HepG2 (cell line): ENCODE results near the gene JPH2. TPM values are rescaled to one million over a fixed set of nuclear protein-coding genes. Genes with fewer than 3 reads are reported as not detected.

ENCODE experiments used
- ATAC-seq: fragments of 200-7000 bp; cut with Tn5 transposase; 3 replicates; pipeline ENCODE4 v1.9.1; 2020; ENCODE audit warnings: mild to moderate bottlenecking, moderate library complexity
- BruUV-seq: library from RNA; stranded (reverse); fragments of 400-500 nt; replicated peaks from 2 replicates; lab custom pipeline; 2021; lab: Mats Ljungman, UMichigan
- CTCF ChIA-PET: fragments of 300-600 bp; formaldehyde crosslinking; extraction: SDS; loops from one replicate; lab custom pipeline; 2021; ENCODE audit warnings: low total read pairs, inconsistent platforms, low intra/inter-chr PET ratio; lab: Yijun Ruan, JAX
- POLR2A ChIA-PET: fragments of 350-600 bp; sonication (Branson Sonifier 250); formaldehyde crosslinking; loops from one replicate; lab custom pipeline; 2020; ENCODE audit warnings: antibody characterized with exemption, inconsistent platforms; lab: Yijun Ruan, JAX
- DNase-seq: peaks from one replicate; pipeline ENCODE4 v3.0.0-alpha.2; 2015; ENCODE audit warnings: low spot score
- FAIRE-seq: peaks from 3 replicates; lab custom pipeline; 2011; peaks lifted over from hg19 to GRCh38; lab: Jason Lieb, UNC
- H2AFZ ChIP-seq: one replicate; pipeline ENCODE4 v1.6.1; 2011; ENCODE audit warnings: low read length, inconsistent platforms
- H3K27ac ChIP-seq: fragments of 300-600 bp; 3 replicates; pipeline ENCODE4 v1.8.0; 2011; ENCODE audit warnings: mixed run types, mild to moderate bottlenecking, mixed read lengths, low read length, inconsistent platforms; ENCODE audit not compliant: insufficient read depth; ENCODE audit errors: extremely low read length
- H3K27me3 ChIP-seq, 2 experiments: fragments of 200-600 bp in 1 of 2; 2 replicates in 1 of 2; 3 replicates in 1 of 2; pipeline versions ENCODE4 v1.6.0 to v1.8.0; 2011; ENCODE audit warnings: low read length in 2 of 2, mild to moderate bottlenecking in 2 of 2, moderate library complexity in 2 of 2, inconsistent platforms in 1 of 2; ENCODE audit not compliant: insufficient read depth in 2 of 2, control insufficient read depth in 1 of 2
- H3K36me3 ChIP-seq, 2 experiments: fragments of 200-600 bp in 1 of 2; replicated peaks in 1 of 2; 2 replicates in 1 of 2; 3 replicates in 1 of 2; pipeline versions ENCODE4 v1.5.1 to v1.8.0; 2011; ENCODE audit warnings: low read length in 2 of 2, inconsistent platforms in 1 of 2; ENCODE audit not compliant: insufficient read depth in 2 of 2, control insufficient read depth in 1 of 2
- H3K4me1 ChIP-seq: 2 replicates; pipeline ENCODE4 v1.5.1; 2012; ENCODE audit warnings: low read length, inconsistent platforms; ENCODE audit not compliant: insufficient read depth
- H3K4me2 ChIP-seq: 2 replicates; pipeline ENCODE4 v1.6.0; 2011; ENCODE audit warnings: low read depth, low read length, inconsistent platforms
- H3K4me3 ChIP-seq, 3 experiments: fragments of 200-600 bp in 1 of 3; sonication (generic), shearing (Covaris generic) in 1 of 3; replicated peaks in 1 of 3; 2 replicates each; pipeline ENCODE4 v1.5.1; 2011 to 2016; ENCODE audit warnings: low read length in 3 of 3, inconsistent platforms in 2 of 3, low read depth in 2 of 3, mild to moderate bottlenecking in 2 of 3, control low read depth in 1 of 3, mixed read lengths in 1 of 3; ENCODE audit not compliant: insufficient read depth in 1 of 3
- H3K79me2 ChIP-seq: one replicate; pipeline ENCODE4 v1.6.1; 2011; ENCODE audit warnings: low read length, inconsistent platforms; ENCODE audit not compliant: insufficient read depth
- H3K9ac ChIP-seq: 2 replicates; pipeline ENCODE4 v1.6.0; 2011; ENCODE audit warnings: mild to moderate bottlenecking, low read depth, low read length, inconsistent platforms; ENCODE audit not compliant: insufficient read depth
- H3K9me3 ChIP-seq: 2 replicates; pipeline ENCODE4 v1.5.1; 2012; ENCODE audit warnings: mild to moderate bottlenecking, low read length
- H4K20me1 ChIP-seq: 2 replicates; pipeline ENCODE4 v1.6.0; 2011; ENCODE audit warnings: inconsistent platforms, mild to moderate bottlenecking, low read length, moderate library complexity; ENCODE audit not compliant: insufficient read depth
- ARHGAP35 ChIP-seq: sonication (generic); formaldehyde crosslinking; IDR thresholded peaks from 2 replicates; pipeline ENCODE4 v1.9.0; 2022; ENCODE audit warnings: mild to moderate bottlenecking, inconsistent platforms, moderate library complexity, missing genetic modification reagents, borderline replicate concordance
- ARID2 ChIP-seq: sonication (generic); formaldehyde crosslinking; IDR thresholded peaks from 2 replicates; pipeline ENCODE4 v1.8.1; 2022; ENCODE audit warnings: mild to moderate bottlenecking, missing genetic modification reagents, borderline replicate concordance
- E2F5 ChIP-seq: sonication (generic); formaldehyde crosslinking; conservative IDR thresholded peaks from 2 replicates; pipeline ENCODE4 v1.4.0; 2020; ENCODE audit warnings: missing genetic modification reagents
- EP300 ChIP-seq, 3 experiments: sonication (generic) in 1 of 3; formaldehyde crosslinking in 1 of 3; IDR thresholded peaks; 2 replicates each; pipeline versions ENCODE4 v1.5.1 to v1.6.1; 2011 to 2020; ENCODE audit warnings: low read depth in 2 of 3, low read length in 2 of 3, borderline replicate concordance in 1 of 3, improper control_type of control experiment in 1 of 3, mild to moderate bottlenecking in 1 of 3, missing genetic modification reagents in 1 of 3, moderate library complexity in 1 of 3
- HNRNPUL1 ChIP-seq: fragments of 200-400 bp; formaldehyde crosslinking; IDR thresholded peaks from 2 replicates; pipeline ENCODE4 v1.6.1; 2017; ENCODE audit warnings: low read depth, mild to moderate bottlenecking, low read length, moderate library complexity
- MEIS1 ChIP-seq: sonication (generic); formaldehyde crosslinking; IDR thresholded peaks from 2 replicates; pipeline ENCODE4 v1.9.0; 2021; ENCODE audit warnings: mild to moderate bottlenecking, missing genetic modification reagents, moderate library complexity, borderline replicate concordance
- MIER3 ChIP-seq: IDR thresholded peaks from 2 replicates; pipeline ENCODE4 v1.6.1; 2016; ENCODE audit warnings: missing compliant biosample characterization, borderline replicate concordance
- POLR2AphosphoS5 ChIP-seq: IDR thresholded peaks from 2 replicates; pipeline ENCODE4 v1.6.1; 2012; ENCODE audit warnings: low read depth, low read length
- RCOR2 ChIP-seq: IDR thresholded peaks from 2 replicates; pipeline ENCODE4 v1.6.1; 2016; ENCODE audit warnings: missing biosample characterization, missing genetic modification reagents
- TARDBP ChIP-seq: sonication (generic); formaldehyde crosslinking; IDR thresholded peaks from 2 replicates; pipeline ENCODE4 v1.8.0; 2022; ENCODE audit warnings: mild to moderate bottlenecking, missing genetic modification reagents
- ZNF562 ChIP-seq: sonication (generic); formaldehyde crosslinking; IDR thresholded peaks from 2 replicates; pipeline ENCODE4 v1.8.0; 2022; ENCODE audit warnings: missing genetic modification reagents, borderline replicate concordance
- ZNF776 ChIP-seq: sonication (generic); formaldehyde crosslinking; IDR thresholded peaks from 2 replicates; pipeline ENCODE4 v1.4.0; 2020; ENCODE audit warnings: mild to moderate bottlenecking, missing genetic modification reagents
- ZNF782 ChIP-seq: sonication (generic); formaldehyde crosslinking; IDR thresholded peaks from 2 replicates; pipeline ENCODE4 v1.4.0; 2020; ENCODE audit warnings: missing genetic modification reagents, mild to moderate bottlenecking, borderline replicate concordance
- ZZZ3 ChIP-seq: sonication (generic); formaldehyde crosslinking; IDR thresholded peaks from 2 replicates; pipeline ENCODE4 v1.4.0; 2020; ENCODE audit warnings: missing genetic modification reagents, mild to moderate bottlenecking, borderline replicate concordance
- WGBS: methylation state at CpG from one replicate; pipeline ENCODE4 v1.1.6; 2017; ENCODE audit warnings: low lambda C conversion rate; 5-methylcytosine and 5-hydroxymethylcytosine counted together
- in situ Hi-C: cut with HindIII; loops from 2 replicates; pipeline ENCODE4 v1.10.0; 2017; ENCODE audit warnings: low pct_unique_long_range_greater_than_20kb; ENCODE audit not compliant: extremely low pct_ligation_motif_present
- intact Hi-C: fragments of 100-400 bp; cut with micrococcal nuclease; formaldehyde crosslinking; loops from one replicate; pipeline ENCODE4 v1.10.0; 2022; ENCODE audit not compliant: unreplicated experiment
- polyA plus RNA-seq, 8 experiments: library from polyadenylated mRNA; depleted of rRNA in 3 of 8; stranded (reverse) in 7 of 8; unstranded in 1 of 8; fragments of >200 nt; fragmentation: Illumina TruSeq in 4 of 8; extraction: Trizol in 4 of 8; gene quantifications; 2 replicates each; pipeline versions ENCODE4 v1.2.1 to v1.2.3, GENCODE V29; 2011 to 2016; ENCODE audit warnings: low read depth in 4 of 8, missing spikeins in 1 of 8, mixed read lengths in 1 of 8; ENCODE audit not compliant: insufficient read depth in 1 of 8
- total RNA-seq, 5 experiments: library from RNA; depleted of rRNA; stranded (reverse); fragments of >200 nt; fragmentation: Illumina TruSeq; extraction: Trizol; gene quantifications; 2 replicates each; pipeline ENCODE4 v1.2.3, GENCODE V29; 2016; ENCODE audit warnings: low read depth in 1 of 5
- TF ChIP-seq, protein P1 (sequence below): sonication (generic); formaldehyde crosslinking; IDR thresholded peaks from 2 replicates; pipeline ENCODE4 v1.9.0; 2022; ENCODE audit warnings: missing genetic modification reagents, mild to moderate bottlenecking, borderline replicate concordance
- TF ChIP-seq, protein P2 (sequence below): sonication (generic); formaldehyde crosslinking; conservative IDR thresholded peaks from 2 replicates; pipeline ENCODE4 v1.8.0; 2022; ENCODE audit warnings: low read depth, missing genetic modification reagents
- TF ChIP-seq, protein P3 (sequence below): sonication (generic); formaldehyde crosslinking; IDR thresholded peaks from 2 replicates; pipeline ENCODE4 v1.4.0; 2020; ENCODE audit warnings: mild to moderate bottlenecking, missing genetic modification reagents

The JPH2 gene
- total and polyA plus RNA-seq, 2 of the 13 experiments (the other 11 are each of a cell fraction or from before 2014, with no cell fraction given) = 0.42 TPM; not detected in 1

DNA sequence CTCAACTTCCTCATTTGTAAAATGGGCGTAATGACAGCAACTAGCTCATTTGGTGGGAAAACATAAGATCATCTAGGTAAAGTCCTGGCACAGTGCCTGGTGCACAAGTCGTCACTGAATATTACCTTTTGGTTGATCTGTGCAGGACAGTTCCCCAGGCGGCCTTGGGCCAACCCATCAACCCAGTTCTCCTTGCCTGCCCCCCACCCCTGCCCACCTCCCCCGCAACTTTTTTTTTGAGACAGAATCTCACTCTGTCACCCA, 99.2 kb downstream of the JPH2 start:
- Histone ChIP-seq H3K4me2 (no peak overlapping the region), H3K4me3 (no peak overlapping the region), H4K20me1 (no peaks in the 10 kb centered on the region), H2AFZ (no peak overlapping the region), H3K27me3 (peaks cover 0 to 50% of the 10 kb centered on the region in 2 experiments; a peak in 3 of 5 replicates), H3K9ac (no peak overlapping the region), H3K27ac (no peak overlapping the region), H3K36me3 (no peaks in the 10 kb centered on the region), H3K79me2 (no peaks in the 10 kb centered on the region), H3K9me3 (no peaks in the 10 kb centered on the region), H3K4me1 (no peaks in the 10 kb centered on the region)
- in situ Hi-C loops (no loop called here), intact Hi-C loops (no loop called here)
- no peak for FAIRE-seq
- 31% methylated on average over 4 of the region's 4 CpGs for WGBS
- no peak for ATAC-seq
- no TSS peak for BruUV-seq
- no peak for TF ChIP-seq ZZZ3
- TF ChIP-seq HNRNPUL1 = no peak
- TF ChIP-seq MIER3 = no peak
- TF ChIP-seq ZNF776 (CRISPR knock-in tag) = no peak
- no peak for TF ChIP-seq ZNF782 (CRISPR knock-in tag)
- TF ChIP-seq ARHGAP35 = no peak
- TF ChIP-seq RCOR2 (CRISPR knock-in tag) = no peak
- no peak for TF ChIP-seq ZNF562 (CRISPR knock-in tag)
- TF ChIP-seq POLR2AphosphoS5 = no peak
- TF ChIP-seq E2F5 (CRISPR knock-in tag) = no peak
- no peak for TF ChIP-seq EP300 (IDR thresholded peaks at IDR 0.05; ENCODE audit: low read depth in 2 of 2, low read length in 2 of 2)
- no peak for TF ChIP-seq EP300 (CRISPR knock-in tag; IDR thresholded peaks at IDR 0.05; ENCODE audit: borderline replicate concordance)
- no peak for TF ChIP-seq ARID2
- TF ChIP-seq, protein P1, sequence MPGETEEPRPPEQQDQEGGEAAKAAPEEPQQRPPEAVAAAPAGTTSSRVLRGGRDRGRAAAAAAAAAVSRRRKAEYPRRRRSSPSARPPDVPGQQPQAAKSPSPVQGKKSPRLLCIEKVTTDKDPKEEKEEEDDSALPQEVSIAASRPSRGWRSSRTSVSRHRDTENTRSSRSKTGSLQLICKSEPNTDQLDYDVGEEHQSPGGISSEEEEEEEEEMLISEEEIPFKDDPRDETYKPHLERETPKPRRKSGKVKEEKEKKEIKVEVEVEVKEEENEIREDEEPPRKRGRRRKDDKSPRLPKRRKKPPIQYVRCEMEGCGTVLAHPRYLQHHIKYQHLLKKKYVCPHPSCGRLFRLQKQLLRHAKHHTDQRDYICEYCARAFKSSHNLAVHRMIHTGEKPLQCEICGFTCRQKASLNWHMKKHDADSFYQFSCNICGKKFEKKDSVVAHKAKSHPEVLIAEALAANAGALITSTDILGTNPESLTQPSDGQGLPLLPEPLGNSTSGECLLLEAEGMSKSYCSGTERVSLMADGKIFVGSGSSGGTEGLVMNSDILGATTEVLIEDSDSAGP = no peak
- TF ChIP-seq, protein P2, sequence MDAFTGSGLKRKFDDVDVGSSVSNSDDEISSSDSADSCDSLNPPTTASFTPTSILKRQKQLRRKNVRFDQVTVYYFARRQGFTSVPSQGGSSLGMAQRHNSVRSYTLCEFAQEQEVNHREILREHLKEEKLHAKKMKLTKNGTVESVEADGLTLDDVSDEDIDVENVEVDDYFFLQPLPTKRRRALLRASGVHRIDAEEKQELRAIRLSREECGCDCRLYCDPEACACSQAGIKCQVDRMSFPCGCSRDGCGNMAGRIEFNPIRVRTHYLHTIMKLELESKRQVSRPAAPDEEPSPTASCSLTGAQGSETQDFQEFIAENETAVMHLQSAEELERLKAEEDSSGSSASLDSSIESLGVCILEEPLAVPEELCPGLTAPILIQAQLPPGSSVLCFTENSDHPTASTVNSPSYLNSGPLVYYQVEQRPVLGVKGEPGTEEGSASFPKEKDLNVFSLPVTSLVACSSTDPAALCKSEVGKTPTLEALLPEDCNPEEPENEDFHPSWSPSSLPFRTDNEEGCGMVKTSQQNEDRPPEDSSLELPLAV = no peak
- TF ChIP-seq, protein P3, sequence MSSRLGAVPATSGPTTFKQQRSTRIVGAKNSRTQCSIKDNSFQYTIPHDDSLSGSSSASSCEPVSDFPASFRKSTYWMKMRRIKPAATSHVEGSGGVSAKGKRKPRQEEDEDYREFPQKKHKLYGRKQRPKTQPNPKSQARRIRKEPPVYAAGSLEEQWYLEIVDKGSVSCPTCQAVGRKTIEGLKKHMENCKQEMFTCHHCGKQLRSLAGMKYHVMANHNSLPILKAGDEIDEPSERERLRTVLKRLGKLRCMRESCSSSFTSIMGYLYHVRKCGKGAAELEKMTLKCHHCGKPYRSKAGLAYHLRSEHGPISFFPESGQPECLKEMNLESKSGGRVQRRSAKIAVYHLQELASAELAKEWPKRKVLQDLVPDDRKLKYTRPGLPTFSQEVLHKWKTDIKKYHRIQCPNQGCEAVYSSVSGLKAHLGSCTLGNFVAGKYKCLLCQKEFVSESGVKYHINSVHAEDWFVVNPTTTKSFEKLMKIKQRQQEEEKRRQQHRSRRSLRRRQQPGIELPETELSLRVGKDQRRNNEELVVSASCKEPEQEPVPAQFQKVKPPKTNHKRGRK (CRISPR knock-in tag) = no peak
- TF ChIP-seq MEIS1 (CRISPR knock-in tag) = no peak
- TF ChIP-seq TARDBP (CRISPR knock-in tag) = no peak
- no peak for DNase-seq
- ChIA-PET CTCF (no interaction called here), POLR2A (interaction anchor here (0.7 kb wide), 1 partner anchor 433 kb away, joined by 5 read pairs; no protein-coding TSS in a partner anchor)
